ENCODE measurements around the gene WBP1L. TPM values are rescaled to one million over a fixed set of nuclear protein-coding genes. Genes with fewer than 3 reads are reported as not detected.

Gene WBP1L
- total and polyA plus RNA-seq, 2 experiments from 2014 or later = 7.0 to 55.7 TPM

DNA sequence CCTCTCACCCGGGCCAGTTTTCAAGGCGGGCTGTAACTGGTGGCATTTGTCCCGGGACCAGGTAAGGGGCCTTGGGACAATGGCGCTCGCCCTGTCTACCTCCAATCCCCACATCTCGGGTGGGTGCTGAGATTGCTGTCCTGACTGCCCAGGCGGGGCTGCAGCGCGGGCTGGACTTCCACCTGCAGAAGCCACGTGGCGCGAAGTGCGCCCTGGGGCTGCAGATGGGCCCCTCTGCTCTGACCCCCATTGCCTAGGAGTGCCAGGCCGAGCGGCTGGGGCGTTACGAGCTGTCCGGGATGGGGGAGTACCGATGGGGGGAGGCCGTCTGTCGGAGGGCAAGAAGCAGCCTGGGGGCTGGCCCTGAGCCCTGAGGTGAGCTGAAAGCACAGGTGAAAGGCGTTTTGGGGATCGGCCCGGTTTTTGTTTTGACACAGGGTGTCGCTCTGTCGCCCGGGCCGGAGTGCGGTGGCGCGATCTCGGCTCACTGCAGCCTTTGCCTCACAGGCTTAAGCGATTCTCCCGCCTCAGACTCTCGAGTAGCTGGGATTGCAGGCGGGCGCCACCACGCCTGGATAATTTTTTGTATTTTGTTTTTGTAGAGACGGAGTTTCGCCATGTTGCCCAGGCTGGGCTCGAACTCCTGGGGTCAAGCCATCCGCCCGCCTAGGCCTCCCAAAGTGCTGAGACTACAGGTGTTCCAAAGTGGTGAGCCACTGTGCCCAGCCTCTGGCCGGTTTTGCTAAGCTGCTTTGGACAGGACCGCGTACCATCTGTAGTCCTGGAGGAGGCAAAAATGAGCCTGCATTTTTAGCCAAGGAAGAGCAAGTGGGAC is 28.9 kb upstream of the WBP1L start, which contains the start of gene SFXN2:
Gene SFXN2, plus strand, starts transcription at position 16 of the 835 bp plus-strand sequence. CDS start 12,001 bp downstream, outside the sequence.
- peak within 1 kb of the TSS; percentile 94 for H3K27ac ChIP-seq (ENCODE audit: low read depth)
- H3F3A ChIP-seq (replicated peaks; ENCODE audit: low read depth) = peaks cover 8% of the 10 kb centered on the region; the same call in 1 of the 2 replicates
- H3K9me2 ChIP-seq (ENCODE audit: insufficient read depth) = no peaks in the 10 kb centered on the region
- Mint-ChIP-seq H3K9me3 (no peaks in the 10 kb centered on the region), H3K27me3 (ENCODE audit: insufficient read depth, low read depth, poor library complexity) (peaks cover 2% of the 10 kb centered on the region), H3K27ac (peak within 1 kb of the TSS; percentile 97), H3K36me3 (ENCODE audit: low read depth) (peaks cover 23% of the 10 kb centered on the region), H3K4me1 (peaks cover 49% of the 10 kb centered on the region), H3K4me3 (peak within 1 kb of the TSS; percentile 90)
- H3K27me3 ChIP-seq (ENCODE audit: insufficient read depth) = no peaks in the 10 kb centered on the region
- peak within 1 kb of the TSS; percentile 93 for H3K4me2 ChIP-seq
- peak within 1 kb of the TSS; percentile 75 for H2AFZ ChIP-seq
- peaks cover 27% of the 10 kb centered on the region for H4K20me1 ChIP-seq (replicated peaks; ENCODE audit: insufficient read depth)
- peaks cover 87% of the 10 kb centered on the region for H3K79me2 ChIP-seq (replicated peaks; ENCODE audit: insufficient read depth)
- H3K36me3 ChIP-seq (ENCODE audit: insufficient read depth) = peaks cover 16% of the 10 kb centered on the region; the same call in 1 of the 2 replicates
- peaks cover 38% of the 10 kb centered on the region for H3K4me1 ChIP-seq (ENCODE audit: insufficient read depth)
- peak; percentile 75 for DNase-seq (ENCODE audit: low spot score)
- TF ChIP-seq CREB1 (CRISPR knock-in tag; IDR thresholded peaks at IDR 0.05; ENCODE audit: low read depth) = no peak
- TF ChIP-seq, protein P1, sequence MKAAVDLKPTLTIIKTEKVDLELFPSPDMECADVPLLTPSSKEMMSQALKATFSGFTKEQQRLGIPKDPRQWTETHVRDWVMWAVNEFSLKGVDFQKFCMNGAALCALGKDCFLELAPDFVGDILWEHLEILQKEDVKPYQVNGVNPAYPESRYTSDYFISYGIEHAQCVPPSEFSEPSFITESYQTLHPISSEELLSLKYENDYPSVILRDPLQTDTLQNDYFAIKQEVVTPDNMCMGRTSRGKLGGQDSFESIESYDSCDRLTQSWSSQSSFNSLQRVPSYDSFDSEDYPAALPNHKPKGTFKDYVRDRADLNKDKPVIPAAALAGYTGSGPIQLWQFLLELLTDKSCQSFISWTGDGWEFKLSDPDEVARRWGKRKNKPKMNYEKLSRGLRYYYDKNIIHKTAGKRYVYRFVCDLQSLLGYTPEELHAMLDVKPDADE (IDR thresholded peaks at IDR 0.05) = 0 out of 2 replicates have a peak, but pooled peaks have one; percentile 28
- TF ChIP-seq, protein P2, sequence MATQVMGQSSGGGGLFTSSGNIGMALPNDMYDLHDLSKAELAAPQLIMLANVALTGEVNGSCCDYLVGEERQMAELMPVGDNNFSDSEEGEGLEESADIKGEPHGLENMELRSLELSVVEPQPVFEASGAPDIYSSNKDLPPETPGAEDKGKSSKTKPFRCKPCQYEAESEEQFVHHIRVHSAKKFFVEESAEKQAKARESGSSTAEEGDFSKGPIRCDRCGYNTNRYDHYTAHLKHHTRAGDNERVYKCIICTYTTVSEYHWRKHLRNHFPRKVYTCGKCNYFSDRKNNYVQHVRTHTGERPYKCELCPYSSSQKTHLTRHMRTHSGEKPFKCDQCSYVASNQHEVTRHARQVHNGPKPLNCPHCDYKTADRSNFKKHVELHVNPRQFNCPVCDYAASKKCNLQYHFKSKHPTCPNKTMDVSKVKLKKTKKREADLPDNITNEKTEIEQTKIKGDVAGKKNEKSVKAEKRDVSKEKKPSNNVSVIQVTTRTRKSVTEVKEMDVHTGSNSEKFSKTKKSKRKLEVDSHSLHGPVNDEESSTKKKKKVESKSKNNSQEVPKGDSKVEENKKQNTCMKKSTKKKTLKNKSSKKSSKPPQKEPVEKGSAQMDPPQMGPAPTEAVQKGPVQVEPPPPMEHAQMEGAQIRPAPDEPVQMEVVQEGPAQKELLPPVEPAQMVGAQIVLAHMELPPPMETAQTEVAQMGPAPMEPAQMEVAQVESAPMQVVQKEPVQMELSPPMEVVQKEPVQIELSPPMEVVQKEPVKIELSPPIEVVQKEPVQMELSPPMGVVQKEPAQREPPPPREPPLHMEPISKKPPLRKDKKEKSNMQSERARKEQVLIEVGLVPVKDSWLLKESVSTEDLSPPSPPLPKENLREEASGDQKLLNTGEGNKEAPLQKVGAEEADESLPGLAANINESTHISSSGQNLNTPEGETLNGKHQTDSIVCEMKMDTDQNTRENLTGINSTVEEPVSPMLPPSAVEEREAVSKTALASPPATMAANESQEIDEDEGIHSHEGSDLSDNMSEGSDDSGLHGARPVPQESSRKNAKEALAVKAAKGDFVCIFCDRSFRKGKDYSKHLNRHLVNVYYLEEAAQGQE (IDR thresholded peaks at IDR 0.05; ENCODE audit: unreplicated experiment) = peak; percentile 29
- TF ChIP-seq, protein P3, sequence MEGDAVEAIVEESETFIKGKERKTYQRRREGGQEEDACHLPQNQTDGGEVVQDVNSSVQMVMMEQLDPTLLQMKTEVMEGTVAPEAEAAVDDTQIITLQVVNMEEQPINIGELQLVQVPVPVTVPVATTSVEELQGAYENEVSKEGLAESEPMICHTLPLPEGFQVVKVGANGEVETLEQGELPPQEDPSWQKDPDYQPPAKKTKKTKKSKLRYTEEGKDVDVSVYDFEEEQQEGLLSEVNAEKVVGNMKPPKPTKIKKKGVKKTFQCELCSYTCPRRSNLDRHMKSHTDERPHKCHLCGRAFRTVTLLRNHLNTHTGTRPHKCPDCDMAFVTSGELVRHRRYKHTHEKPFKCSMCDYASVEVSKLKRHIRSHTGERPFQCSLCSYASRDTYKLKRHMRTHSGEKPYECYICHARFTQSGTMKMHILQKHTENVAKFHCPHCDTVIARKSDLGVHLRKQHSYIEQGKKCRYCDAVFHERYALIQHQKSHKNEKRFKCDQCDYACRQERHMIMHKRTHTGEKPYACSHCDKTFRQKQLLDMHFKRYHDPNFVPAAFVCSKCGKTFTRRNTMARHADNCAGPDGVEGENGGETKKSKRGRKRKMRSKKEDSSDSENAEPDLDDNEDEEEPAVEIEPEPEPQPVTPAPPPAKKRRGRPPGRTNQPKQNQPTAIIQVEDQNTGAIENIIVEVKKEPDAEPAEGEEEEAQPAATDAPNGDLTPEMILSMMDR (conservative IDR thresholded peaks at IDR 0.05; ENCODE audit: low read depth in 2 of 2) = peak; percentile 18 to 28
- TF ChIP-seq POLR2AphosphoS5 (IDR thresholded peaks at IDR 0.05; ENCODE audit: low read depth) = peak; percentile 79
- H3K4me3 ChIP-seq = peak within 1 kb of the TSS; percentile 98
- ATAC-seq = peak; percentile 27

DNA sequence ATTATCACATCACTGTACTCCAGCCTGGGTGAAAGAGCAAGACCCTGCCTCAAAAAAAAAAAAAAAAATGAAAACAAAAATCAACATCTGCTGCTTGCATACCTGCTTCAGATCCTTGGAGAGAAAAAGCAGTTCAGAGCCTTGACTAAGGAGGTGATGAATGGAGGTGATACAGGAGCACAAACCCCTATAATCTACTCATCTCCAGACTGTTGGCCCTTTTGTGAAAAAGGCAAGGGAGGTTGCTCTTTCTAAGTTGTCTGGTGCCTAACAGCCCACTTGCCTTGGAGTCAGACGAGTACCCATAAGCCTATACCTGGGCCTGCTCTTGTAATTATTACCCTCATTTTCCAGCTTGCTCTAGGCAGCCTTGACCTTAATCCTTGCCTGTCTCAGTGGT is 27.9 kb upstream of the WBP1L start:
- ATAC-seq (no peak), DNase-seq (ENCODE audit: low spot score) (no peak)
- peaks cover 42% of the 10 kb centered on the region for H3K4me1 ChIP-seq (ENCODE audit: insufficient read depth)
- H3K79me2 ChIP-seq (replicated peaks; ENCODE audit: insufficient read depth) = peaks cover 87% of the 10 kb centered on the region
- H3K27ac Mint-ChIP-seq = no peak overlapping the region
- H3K9me3 Mint-ChIP-seq = no peaks in the 10 kb centered on the region
- H3K9me2 ChIP-seq (ENCODE audit: insufficient read depth) = no peaks in the 10 kb centered on the region
- H3K4me1 Mint-ChIP-seq = peaks cover 51% of the 10 kb centered on the region
- H4K20me1 ChIP-seq (replicated peaks; ENCODE audit: insufficient read depth) = peaks cover 26% of the 10 kb centered on the region
- 0 out of 2 replicates have a peak overlapping the region, but pooled peaks have one; percentile 19 for H3K27ac ChIP-seq (ENCODE audit: low read depth)
- H3K27me3 ChIP-seq (ENCODE audit: insufficient read depth) = no peaks in the 10 kb centered on the region
- peaks cover 2% of the 10 kb centered on the region for H3K27me3 Mint-ChIP-seq (ENCODE audit: insufficient read depth, low read depth, poor library complexity)
- no peak overlapping the region for H2AFZ ChIP-seq
- H3F3A ChIP-seq (replicated peaks; ENCODE audit: low read depth) = peaks cover 8% of the 10 kb centered on the region; the same call in 1 of the 2 replicates
- no peak for TF ChIP-seq JUNB (IDR thresholded peaks at IDR 0.05; ENCODE audit: unreplicated experiment)
- no peak for TF ChIP-seq STAT1 (IDR thresholded peaks at IDR 0.05; ENCODE audit: unreplicated experiment)
- no peak for TF ChIP-seq EZH2 (IDR thresholded peaks at IDR 0.05; ENCODE audit: low read depth, unreplicated experiment)
- no peak for TF ChIP-seq EZH2phosphoT487 (IDR thresholded peaks at IDR 0.05; ENCODE audit: unreplicated experiment)
- TF ChIP-seq, protein P2 (IDR thresholded peaks at IDR 0.05; ENCODE audit: unreplicated experiment) = no peak
- no peak for TF ChIP-seq ZNF331 (CRISPR knock-in tag; IDR thresholded peaks at IDR 0.05; ENCODE audit: low read depth)
- peak overlapping the region; percentile 90 for H3K4me3 Mint-ChIP-seq
- H3K36me3 ChIP-seq (ENCODE audit: insufficient read depth) = peaks cover 17% of the 10 kb centered on the region; the same call in 1 of the 2 replicates
- peak overlapping the region; percentile 93 for H3K4me2 ChIP-seq
- H3K4me3 ChIP-seq = peak overlapping the region; percentile 98; the same call in 1 of the 2 replicates
- H3K36me3 Mint-ChIP-seq (ENCODE audit: low read depth) = peaks cover 29% of the 10 kb centered on the region
